PFSK-1 (cell line): ENCODE results near the gene NEUROG3.

ENCODE experiments used
- POLR2AphosphoS5 ChIP-seq: IDR thresholded peaks from 2 replicates; pipeline ENCODE4 v1.6.1; 2012; ENCODE audit warnings: low read depth, mild to moderate bottlenecking, control low read depth, low read length, moderate library complexity
- TF ChIP-seq, protein P1 (sequence below), 2 experiments: IDR thresholded peaks; 2 replicates each; pipeline versions ENCODE4 v1.6.1 to v1.8.0; 2011 to 2012; ENCODE audit warnings: low read depth in 2 of 2, low read length in 2 of 2, control low read depth in 1 of 2, inconsistent platforms in 1 of 2, mild to moderate bottlenecking in 1 of 2, moderate library complexity in 1 of 2; ENCODE audit not compliant: insufficient read depth in 1 of 2

DNA sequence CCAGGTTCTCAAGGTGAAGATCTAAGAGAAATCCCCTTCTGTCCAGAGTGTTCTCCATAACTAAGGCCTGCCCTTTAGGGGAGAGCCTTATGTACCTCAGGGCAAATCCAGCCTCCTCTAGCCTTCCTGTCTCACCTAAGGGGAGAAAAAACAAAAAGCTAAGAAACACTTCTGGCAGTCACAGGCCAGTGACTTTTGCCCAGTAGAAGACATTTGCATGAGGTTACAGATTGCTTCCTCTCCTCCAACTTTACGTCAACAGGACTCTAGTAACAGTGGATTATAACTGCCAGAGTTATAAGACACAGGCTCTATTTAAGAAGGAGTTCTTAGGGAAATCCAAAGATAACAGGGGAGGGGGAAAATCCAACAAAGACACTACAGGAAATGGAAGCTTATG lies 40.9 kb upstream of the NEUROG3 start:
- TF ChIP-seq, protein P1, sequence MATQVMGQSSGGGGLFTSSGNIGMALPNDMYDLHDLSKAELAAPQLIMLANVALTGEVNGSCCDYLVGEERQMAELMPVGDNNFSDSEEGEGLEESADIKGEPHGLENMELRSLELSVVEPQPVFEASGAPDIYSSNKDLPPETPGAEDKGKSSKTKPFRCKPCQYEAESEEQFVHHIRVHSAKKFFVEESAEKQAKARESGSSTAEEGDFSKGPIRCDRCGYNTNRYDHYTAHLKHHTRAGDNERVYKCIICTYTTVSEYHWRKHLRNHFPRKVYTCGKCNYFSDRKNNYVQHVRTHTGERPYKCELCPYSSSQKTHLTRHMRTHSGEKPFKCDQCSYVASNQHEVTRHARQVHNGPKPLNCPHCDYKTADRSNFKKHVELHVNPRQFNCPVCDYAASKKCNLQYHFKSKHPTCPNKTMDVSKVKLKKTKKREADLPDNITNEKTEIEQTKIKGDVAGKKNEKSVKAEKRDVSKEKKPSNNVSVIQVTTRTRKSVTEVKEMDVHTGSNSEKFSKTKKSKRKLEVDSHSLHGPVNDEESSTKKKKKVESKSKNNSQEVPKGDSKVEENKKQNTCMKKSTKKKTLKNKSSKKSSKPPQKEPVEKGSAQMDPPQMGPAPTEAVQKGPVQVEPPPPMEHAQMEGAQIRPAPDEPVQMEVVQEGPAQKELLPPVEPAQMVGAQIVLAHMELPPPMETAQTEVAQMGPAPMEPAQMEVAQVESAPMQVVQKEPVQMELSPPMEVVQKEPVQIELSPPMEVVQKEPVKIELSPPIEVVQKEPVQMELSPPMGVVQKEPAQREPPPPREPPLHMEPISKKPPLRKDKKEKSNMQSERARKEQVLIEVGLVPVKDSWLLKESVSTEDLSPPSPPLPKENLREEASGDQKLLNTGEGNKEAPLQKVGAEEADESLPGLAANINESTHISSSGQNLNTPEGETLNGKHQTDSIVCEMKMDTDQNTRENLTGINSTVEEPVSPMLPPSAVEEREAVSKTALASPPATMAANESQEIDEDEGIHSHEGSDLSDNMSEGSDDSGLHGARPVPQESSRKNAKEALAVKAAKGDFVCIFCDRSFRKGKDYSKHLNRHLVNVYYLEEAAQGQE (IDR thresholded peaks at IDR 0.05; ENCODE audit: insufficient read depth in 1 of 2, low read depth in 2 of 2, low read length in 2 of 2), result no peak
- no peak for TF ChIP-seq POLR2AphosphoS5
